ENCODE measurements around the gene TOX4.
"Not testable (repeated sequence)": the region's sequence is repeated elsewhere in the genome, so short reads cannot be mapped to it uniquely, and the experiment has no call there.

The TOX4 gene

DNA sequence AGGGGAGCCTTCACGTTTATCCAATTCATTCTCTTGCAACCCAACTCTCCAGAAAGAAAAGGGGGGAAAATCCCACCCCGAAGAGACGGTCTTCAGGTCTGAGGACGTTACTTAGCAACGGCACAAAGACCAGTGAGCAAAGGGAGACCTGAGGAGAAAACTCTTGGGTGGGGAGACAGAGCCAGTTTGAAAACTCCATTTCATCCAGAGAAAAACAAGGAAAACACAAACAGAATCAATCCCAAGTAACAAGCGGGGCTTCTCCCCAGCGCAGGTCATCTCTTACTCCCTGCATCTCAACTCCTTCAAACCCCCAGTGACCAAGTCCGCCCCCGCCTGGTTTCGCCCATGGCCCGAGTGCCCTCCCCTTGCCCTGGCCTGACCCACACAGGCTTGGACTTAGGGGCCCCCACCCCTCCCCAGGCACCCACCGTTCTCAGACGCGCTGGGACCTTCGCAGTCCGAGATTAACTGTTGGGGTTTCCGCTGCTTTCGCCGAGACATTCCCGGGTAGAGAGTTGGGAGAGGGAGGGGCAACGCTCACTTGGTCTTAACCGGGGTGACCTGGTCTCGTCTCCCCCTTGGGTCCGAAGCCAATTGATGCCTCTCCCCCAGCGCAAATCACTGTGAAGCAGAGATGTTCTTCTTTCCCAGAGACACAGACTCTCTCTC lies 59.6 kb downstream of the TOX4 start:
- no peak for DNase-seq

GRCh38 chr14:21537090-21537424 lies 60.1 kb downstream of the TOX4 start:
- DNase-seq: no peak

- no peak for DNase-seq
These were observed 62.4 kb downstream of the TOX4 start for GRCh38 chr14:21539189-21539940.

DNA sequence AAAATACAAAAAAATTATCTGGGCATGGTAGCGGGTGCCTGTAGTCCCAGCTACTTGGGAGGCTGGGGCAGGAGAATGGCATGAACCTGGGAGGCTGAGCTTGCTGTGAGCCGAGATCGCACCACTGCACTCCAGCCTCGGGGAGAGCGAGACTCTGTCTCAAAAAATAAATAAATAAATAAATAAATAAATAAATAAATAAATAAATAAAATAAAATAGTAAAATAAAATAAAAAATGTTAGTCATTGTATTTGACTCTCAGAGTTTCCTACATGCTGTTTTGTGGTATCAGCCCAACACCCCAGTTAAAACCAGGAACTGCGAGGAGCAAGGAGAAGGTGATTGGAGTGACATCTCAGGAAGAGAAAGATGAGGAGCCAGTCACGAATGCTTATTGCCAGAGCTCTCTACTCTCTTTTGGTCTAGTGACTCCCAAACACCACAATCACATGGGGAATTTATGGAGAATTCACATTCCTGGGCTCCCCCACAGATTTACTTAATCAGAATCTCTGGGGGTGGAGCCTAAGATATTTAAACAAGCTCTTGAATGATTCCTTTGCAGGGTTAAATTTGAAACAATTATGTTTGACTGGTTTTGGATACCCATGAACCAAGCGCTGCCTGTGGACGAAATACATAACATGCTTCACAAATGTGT lies 64.5 kb downstream of the TOX4 start:
- DNase-seq: no peak

DNA sequence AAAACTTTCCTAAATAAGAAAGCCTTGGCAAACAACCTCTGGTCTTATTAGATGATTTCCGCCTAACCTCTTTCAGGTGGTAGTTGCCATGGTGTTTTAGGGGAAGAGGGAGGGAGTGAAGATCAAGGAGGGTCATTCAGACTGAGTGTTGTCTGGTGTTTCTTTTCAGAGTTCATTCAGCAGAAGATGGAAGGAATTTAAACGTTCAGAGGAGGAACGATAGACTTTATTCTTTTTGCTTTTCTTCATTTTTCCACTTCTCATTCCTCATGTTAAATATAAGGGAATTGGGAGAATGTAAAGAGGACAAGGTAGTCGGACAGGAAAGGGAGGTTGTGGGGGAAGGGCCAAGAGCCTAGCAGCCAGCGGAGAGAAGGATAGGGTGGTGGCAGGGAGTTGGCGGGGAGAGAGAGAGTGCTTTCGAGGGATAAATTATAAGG lies 66.5 kb downstream of the TOX4 start:
- DNase-seq: no peak

- DNase-seq: no peak
These were observed 67.0 kb downstream of the TOX4 start for GRCh38 chr14:21543963-21544362.

GRCh38 chr14:21544588-21544987 lies 67.6 kb downstream of the TOX4 start:
- DNase-seq: not testable (repeated sequence)

All from left hindlimb (tissue), 1 donor.